ENCODE measurements around the gene SDCCAG8.

Gene SDCCAG8

GRCh38 chr1:243346468-243346867 lies 90.6 kb downstream of the SDCCAG8 start:
- Histone ChIP-seq H3K4me3 (ENCODE audit: low read length) (no peak overlapping the region), H3K27me3 (ENCODE audit: control insufficient read depth, insufficient read depth, low read length) (no peaks in the 10 kb centered on the region), H3K27ac (ENCODE audit: low read length) (no peak overlapping the region), H3K9me3 (ENCODE audit: control insufficient read depth, insufficient read depth, low read length) (no peaks in the 10 kb centered on the region), H3K4me1 (ENCODE audit: control insufficient read depth, insufficient read depth, low read length) (no peaks in the 10 kb centered on the region), H3K36me3 (ENCODE audit: control insufficient read depth, insufficient read depth, low read length) (no peaks in the 10 kb centered on the region)
- WGBS (ENCODE audit: insufficient coverage, insufficient read length) = no CpG with 5 or more reads among the region's 3 CpGs
- DNase-seq (ENCODE audit: low read depth, low spot score) = no peak

GRCh38 chr1:243348331-243348730 lies 92.5 kb downstream of the SDCCAG8 start:
- Histone ChIP-seq H3K36me3 (ENCODE audit: control insufficient read depth, insufficient read depth, low read length) (no peaks in the 10 kb centered on the region), H3K27me3 (ENCODE audit: control insufficient read depth, insufficient read depth, low read length) (no peaks in the 10 kb centered on the region), H3K27ac (ENCODE audit: low read length) (no peak overlapping the region), H3K4me1 (ENCODE audit: control insufficient read depth, insufficient read depth, low read length) (no peaks in the 10 kb centered on the region), H3K9me3 (ENCODE audit: control insufficient read depth, insufficient read depth, low read length) (no peaks in the 10 kb centered on the region), H3K4me3 (ENCODE audit: low read length) (no peak overlapping the region)
- no peak for DNase-seq (ENCODE audit: low read depth, low spot score)
- WGBS (ENCODE audit: insufficient coverage, insufficient read length) = no CpG with 5 or more reads among the region's 11 CpGs

- Histone ChIP-seq H3K36me3 (ENCODE audit: control insufficient read depth, insufficient read depth, low read length) (no peaks in the 10 kb centered on the region), H3K9me3 (ENCODE audit: control insufficient read depth, insufficient read depth, low read length) (no peaks in the 10 kb centered on the region), H3K27me3 (ENCODE audit: control insufficient read depth, insufficient read depth, low read length) (no peaks in the 10 kb centered on the region), H3K4me3 (ENCODE audit: low read length) (no peak overlapping the region), H3K4me1 (ENCODE audit: control insufficient read depth, insufficient read depth, low read length) (no peaks in the 10 kb centered on the region), H3K27ac (ENCODE audit: low read length) (no peak overlapping the region)
- DNase-seq (ENCODE audit: low read depth, low spot score) = no peak
- no CpG with 5 or more reads among the region's 1 CpG for WGBS (ENCODE audit: insufficient coverage, insufficient read length)
Observed at GRCh38 chr1:243349128-243349527, 93.3 kb downstream of the SDCCAG8 start.

- H3K4me1 ChIP-seq (ENCODE audit: control insufficient read depth, insufficient read depth, low read length) = no peaks in the 10 kb centered on the region
Observed at GRCh38 chr1:243351337-243351736, 95.5 kb downstream of the SDCCAG8 start.

GRCh38 chr1:243354511-243355153 lies 98.8 kb downstream of the SDCCAG8 start:
- Histone ChIP-seq H3K9me3 (ENCODE audit: control insufficient read depth, insufficient read depth, low read length) (no peaks in the 10 kb centered on the region), H3K36me3 (ENCODE audit: control insufficient read depth, insufficient read depth, low read length) (no peaks in the 10 kb centered on the region), H3K27ac (ENCODE audit: low read length) (no peak overlapping the region), H3K4me3 (ENCODE audit: low read length) (no peak overlapping the region), H3K4me1 (ENCODE audit: control insufficient read depth, insufficient read depth, low read length) (no peaks in the 10 kb centered on the region), H3K27me3 (ENCODE audit: control insufficient read depth, insufficient read depth, low read length) (no peaks in the 10 kb centered on the region)
- WGBS (ENCODE audit: insufficient coverage, insufficient read length) = no CpG with 5 or more reads among the region's 4 CpGs
- DNase-seq (ENCODE audit: low read depth, low spot score) = no peak

More at GRCh38 chr1:243351337-243351736, 95.5 kb downstream of the SDCCAG8 start:
- no peaks in the 10 kb centered on the region for H3K36me3 ChIP-seq (ENCODE audit: control insufficient read depth, insufficient read depth, low read length)
- H3K9me3 ChIP-seq (ENCODE audit: control insufficient read depth, insufficient read depth, low read length) = no peaks in the 10 kb centered on the region
- H3K27ac ChIP-seq (ENCODE audit: low read length) = no peak overlapping the region
- no peak overlapping the region for H3K4me3 ChIP-seq (ENCODE audit: low read length)
- no CpG with 5 or more reads among the region's 2 CpGs for WGBS (ENCODE audit: insufficient coverage, insufficient read length)
- DNase-seq (ENCODE audit: low read depth, low spot score) = no peak
- H3K27me3 ChIP-seq (ENCODE audit: control insufficient read depth, insufficient read depth, low read length) = no peaks in the 10 kb centered on the region

- H3K4me3 ChIP-seq (ENCODE audit: low read length) = no peak overlapping the region
- DNase-seq (ENCODE audit: low read depth, low spot score) = no peak
- no CpG with 5 or more reads among the region's 1 CpG for WGBS (ENCODE audit: insufficient coverage, insufficient read length)
- no peaks in the 10 kb centered on the region for H3K36me3 ChIP-seq (ENCODE audit: control insufficient read depth, insufficient read depth, low read length)
- no peaks in the 10 kb centered on the region for H3K27me3 ChIP-seq (ENCODE audit: control insufficient read depth, insufficient read depth, low read length)
- H3K27ac ChIP-seq (ENCODE audit: low read length) = no peak overlapping the region
- no peaks in the 10 kb centered on the region for H3K9me3 ChIP-seq (ENCODE audit: control insufficient read depth, insufficient read depth, low read length)
- no peaks in the 10 kb centered on the region for H3K4me1 ChIP-seq (ENCODE audit: control insufficient read depth, insufficient read depth, low read length)
Observed at GRCh38 chr1:243363832-243364231, 108.0 kb downstream of the SDCCAG8 start.

- no CpG with 5 or more reads among the region's 2 CpGs for WGBS (ENCODE audit: insufficient coverage, insufficient read length)
- no peak for DNase-seq (ENCODE audit: low read depth, low spot score)
- H3K27me3 ChIP-seq (ENCODE audit: control insufficient read depth, insufficient read depth, low read length) = no peaks in the 10 kb centered on the region; the same call in 1 of the 2 replicates
Observed at GRCh38 chr1:243364330-243364729, 108.5 kb downstream of the SDCCAG8 start.

GRCh38 chr1:243364866-243365265 lies 109.0 kb downstream of the SDCCAG8 start:
- Histone ChIP-seq H3K27me3 (ENCODE audit: control insufficient read depth, insufficient read depth, low read length) (no peaks in the 10 kb centered on the region; the same call in 1 of the 2 replicates), H3K4me1 (ENCODE audit: control insufficient read depth, insufficient read depth, low read length) (no peaks in the 10 kb centered on the region), H3K36me3 (ENCODE audit: control insufficient read depth, insufficient read depth, low read length) (no peaks in the 10 kb centered on the region), H3K4me3 (ENCODE audit: low read length) (no peak overlapping the region), H3K27ac (ENCODE audit: low read length) (no peak overlapping the region), H3K9me3 (ENCODE audit: control insufficient read depth, insufficient read depth, low read length) (no peaks in the 10 kb centered on the region)
- no peak for DNase-seq (ENCODE audit: low read depth, low spot score)
- WGBS (ENCODE audit: insufficient coverage, insufficient read length) = no CpG with 5 or more reads among the region's 8 CpGs

More at GRCh38 chr1:243364330-243364729, 108.5 kb downstream of the SDCCAG8 start:
- no peaks in the 10 kb centered on the region for H3K9me3 ChIP-seq (ENCODE audit: control insufficient read depth, insufficient read depth, low read length)
- H3K4me1 ChIP-seq (ENCODE audit: control insufficient read depth, insufficient read depth, low read length) = no peaks in the 10 kb centered on the region
- H3K27ac ChIP-seq (ENCODE audit: low read length) = no peak overlapping the region
- H3K36me3 ChIP-seq (ENCODE audit: control insufficient read depth, insufficient read depth, low read length) = no peaks in the 10 kb centered on the region
- H3K4me3 ChIP-seq (ENCODE audit: low read length) = no peak overlapping the region

- no peaks in the 10 kb centered on the region for H3K9me3 ChIP-seq (ENCODE audit: control insufficient read depth, insufficient read depth, low read length)
- DNase-seq (ENCODE audit: low read depth, low spot score) = no peak
- H3K27ac ChIP-seq (ENCODE audit: low read length) = no peak overlapping the region
- no peak overlapping the region for H3K4me3 ChIP-seq (ENCODE audit: low read length)
- H3K36me3 ChIP-seq (ENCODE audit: control insufficient read depth, insufficient read depth, low read length) = no peaks in the 10 kb centered on the region
- H3K4me1 ChIP-seq (ENCODE audit: control insufficient read depth, insufficient read depth, low read length) = no peaks in the 10 kb centered on the region
- no peaks in the 10 kb centered on the region; the same call in 1 of the 2 replicates for H3K27me3 ChIP-seq (ENCODE audit: control insufficient read depth, insufficient read depth, low read length)
Observed at GRCh38 chr1:243367314-243367713, 111.5 kb downstream of the SDCCAG8 start.

GRCh38 chr1:243374412-243374811 lies 118.6 kb downstream of the SDCCAG8 start:
- no CpG with 5 or more reads among the region's 4 CpGs for WGBS (ENCODE audit: insufficient coverage, insufficient read length)

GRCh38 chr1:243375596-243375995 lies 119.8 kb downstream of the SDCCAG8 start:
- WGBS (ENCODE audit: insufficient coverage, insufficient read length) = no CpG with 5 or more reads among the region's 1 CpG
- DNase-seq (ENCODE audit: low read depth, low spot score) = no peak

More at GRCh38 chr1:243374412-243374811, 118.6 kb downstream of the SDCCAG8 start:
- Histone ChIP-seq H3K4me3 (ENCODE audit: low read length) (no peak overlapping the region), H3K9me3 (ENCODE audit: control insufficient read depth, insufficient read depth, low read length) (no peaks in the 10 kb centered on the region), H3K4me1 (ENCODE audit: control insufficient read depth, insufficient read depth, low read length) (no peaks in the 10 kb centered on the region), H3K27me3 (ENCODE audit: control insufficient read depth, insufficient read depth, low read length) (no peaks in the 10 kb centered on the region), H3K27ac (ENCODE audit: low read length) (no peak overlapping the region), H3K36me3 (ENCODE audit: control insufficient read depth, insufficient read depth, low read length) (no peaks in the 10 kb centered on the region)
- no peak for DNase-seq (ENCODE audit: low read depth, low spot score)

More at GRCh38 chr1:243375596-243375995, 119.8 kb downstream of the SDCCAG8 start:
- no peaks in the 10 kb centered on the region for H3K27me3 ChIP-seq (ENCODE audit: control insufficient read depth, insufficient read depth, low read length)
- H3K27ac ChIP-seq (ENCODE audit: low read length) = no peak overlapping the region
- H3K4me3 ChIP-seq (ENCODE audit: low read length) = no peak overlapping the region
- H3K4me1 ChIP-seq (ENCODE audit: control insufficient read depth, insufficient read depth, low read length) = no peaks in the 10 kb centered on the region
- no peaks in the 10 kb centered on the region for H3K36me3 ChIP-seq (ENCODE audit: control insufficient read depth, insufficient read depth, low read length)
- H3K9me3 ChIP-seq (ENCODE audit: control insufficient read depth, insufficient read depth, low read length) = no peaks in the 10 kb centered on the region
